HCEC 1CT (cell line): ENCODE data around the gene TLE1.
A peak's percentile ranks its signal among the peaks of the same experiment; 100 is the strongest.
"Not testable (repeated sequence)": the region's sequence is repeated elsewhere in the genome, so short reads cannot be mapped to it uniquely, and the experiment has no call there.

Source experiments
- DNase-seq: peaks from one replicate; pipeline ENCODE4 v3.0.0-alpha.2; 2017

Gene TLE1

GRCh38 chr9:81652058-81652687, 37.2 kb downstream of the TLE1 start:
- no peak for DNase-seq

DNA sequence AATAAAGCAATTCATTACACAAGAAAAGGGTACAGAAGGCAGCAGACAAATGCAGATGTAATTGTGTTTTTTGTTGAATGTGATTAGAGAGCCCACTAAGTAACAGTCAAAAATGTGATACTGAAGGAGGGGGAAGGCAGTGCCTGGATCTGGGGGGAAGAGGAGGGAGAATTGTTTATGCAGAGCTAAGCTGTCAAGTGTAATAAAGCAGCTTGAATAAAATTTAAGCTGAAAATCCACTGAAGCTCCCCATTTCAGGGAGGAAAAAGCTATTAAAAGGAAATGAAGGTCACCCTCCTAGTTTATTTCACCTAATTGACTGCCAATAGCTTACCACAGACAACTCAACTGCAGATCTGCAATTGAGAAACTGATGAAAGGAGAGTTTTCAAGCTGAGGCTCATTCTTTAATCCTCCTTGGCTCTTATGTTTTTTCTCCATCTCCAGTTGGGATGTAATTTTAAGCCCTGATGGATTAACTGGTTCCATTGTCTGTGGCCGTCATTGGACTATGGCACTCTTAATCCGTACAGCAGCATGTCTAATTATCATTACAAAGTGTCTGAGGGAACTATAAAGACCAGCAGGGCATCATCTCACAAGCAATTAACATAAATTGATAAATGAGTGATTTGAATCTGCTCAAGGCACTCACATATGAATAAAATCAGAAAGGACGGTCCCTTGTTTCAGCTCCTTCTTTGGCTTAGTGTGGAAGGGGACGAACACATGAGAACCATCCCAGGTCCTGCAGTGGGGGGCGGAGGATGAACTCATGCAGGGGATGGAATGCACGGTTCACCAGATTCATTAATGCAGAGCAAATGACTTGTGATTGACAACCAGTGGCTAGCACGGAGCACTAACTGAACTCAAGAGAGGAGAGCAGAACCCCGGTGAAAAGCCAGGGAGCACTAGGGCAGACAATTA, 38.5 kb downstream of the TLE1 start:
- no peak for DNase-seq

DNA sequence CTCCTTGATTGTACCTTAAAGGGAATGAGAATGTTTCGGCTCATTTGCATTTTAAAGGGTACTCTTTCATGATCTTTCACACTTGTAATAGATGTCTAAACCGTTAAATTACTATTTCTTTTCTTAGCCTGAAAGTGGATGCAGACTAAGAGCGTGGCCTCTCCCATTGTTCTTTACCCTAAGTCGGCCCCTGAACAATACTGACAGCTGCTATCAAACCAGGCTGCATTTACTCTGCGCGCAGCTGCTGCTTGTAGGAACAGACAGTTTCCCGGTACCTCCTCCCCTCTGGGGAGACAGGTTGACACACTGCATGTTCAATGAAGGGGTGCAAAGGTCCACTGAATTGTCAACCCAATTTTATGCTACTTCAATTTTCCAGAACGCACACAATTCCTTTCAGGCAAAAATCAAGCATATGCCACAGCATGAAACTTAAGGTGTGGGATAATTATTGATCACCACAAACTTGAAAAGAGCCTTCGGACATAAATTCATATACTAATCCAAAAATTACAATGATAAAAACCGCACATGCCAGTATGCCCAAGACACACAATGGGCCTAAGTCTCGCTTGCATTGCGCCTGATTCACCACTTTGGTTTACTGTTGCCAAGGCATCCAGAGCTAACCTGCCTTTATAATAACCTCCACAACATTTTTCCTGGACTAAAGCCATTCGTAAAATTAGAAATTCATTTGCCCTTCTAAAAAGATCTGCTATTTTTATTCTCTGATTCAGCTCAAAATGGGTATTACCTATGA, 39.7 kb downstream of the TLE1 start:
- no peak for DNase-seq

- no peak for DNase-seq
Observed at GRCh38 chr9:81648891-81649290, 40.5 kb downstream of the TLE1 start.

- DNase-seq, result no peak
Observed at GRCh38 chr9:81646337-81646736, 43.0 kb downstream of the TLE1 start.

GRCh38 chr9:81644513-81644912, 44.8 kb downstream of the TLE1 start:
- DNase-seq, result not testable (repeated sequence)

GRCh38 chr9:81637276-81637675, 52.1 kb downstream of the TLE1 start:
- DNase-seq, result no peak

DNA sequence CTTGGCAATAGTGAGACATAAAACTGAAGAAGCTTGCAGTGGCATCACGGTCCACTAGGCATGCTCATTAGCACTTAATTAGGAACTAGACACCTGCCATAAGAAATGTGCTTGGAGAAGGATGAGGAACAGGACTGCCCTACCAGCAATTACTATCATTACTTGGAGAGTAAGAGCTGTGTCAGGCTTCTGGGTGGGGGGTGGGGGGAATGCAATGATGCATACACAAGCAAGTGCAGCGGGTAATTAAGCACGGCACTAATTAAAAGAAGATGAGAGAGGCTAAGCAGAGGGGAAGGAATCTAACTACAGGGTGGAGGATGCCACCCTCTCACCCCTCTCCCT, 53.1 kb downstream of the TLE1 start:
- DNase-seq, result no peak

DNA sequence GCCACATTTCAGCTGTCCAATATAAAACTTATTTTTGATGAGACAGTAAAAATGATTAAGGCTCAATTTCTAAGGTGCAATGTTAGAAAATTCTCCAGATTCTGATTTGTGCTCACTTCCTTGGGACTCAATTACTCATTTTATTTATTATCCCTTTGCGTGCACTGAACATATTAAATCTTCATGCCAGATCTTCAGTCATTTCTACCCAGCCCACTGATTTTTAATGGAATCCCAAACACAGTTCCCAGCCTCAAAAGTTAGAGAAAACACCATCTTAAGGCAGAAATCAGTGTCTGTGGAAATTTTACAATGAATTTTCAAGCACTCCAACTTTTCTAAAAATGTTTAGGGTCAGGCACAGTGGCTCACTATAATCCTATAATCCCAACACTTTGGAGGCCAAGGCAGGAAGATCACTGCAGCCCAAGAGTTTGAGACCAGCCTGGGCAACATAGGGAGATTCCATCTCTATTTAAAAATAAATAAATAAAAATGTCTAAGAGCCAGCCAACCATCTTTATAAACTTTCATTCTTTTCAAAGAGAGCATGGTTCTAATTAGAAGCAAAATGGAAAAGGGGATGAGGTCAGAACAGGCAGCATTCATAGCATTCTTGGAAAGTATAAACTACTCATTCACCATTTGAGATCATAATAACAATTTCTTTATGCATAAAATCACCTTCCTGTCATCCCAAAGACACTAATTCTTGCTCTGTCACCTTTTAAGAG, 53.7 kb downstream of the TLE1 start:
- peak; percentile 37 for DNase-seq

DNA sequence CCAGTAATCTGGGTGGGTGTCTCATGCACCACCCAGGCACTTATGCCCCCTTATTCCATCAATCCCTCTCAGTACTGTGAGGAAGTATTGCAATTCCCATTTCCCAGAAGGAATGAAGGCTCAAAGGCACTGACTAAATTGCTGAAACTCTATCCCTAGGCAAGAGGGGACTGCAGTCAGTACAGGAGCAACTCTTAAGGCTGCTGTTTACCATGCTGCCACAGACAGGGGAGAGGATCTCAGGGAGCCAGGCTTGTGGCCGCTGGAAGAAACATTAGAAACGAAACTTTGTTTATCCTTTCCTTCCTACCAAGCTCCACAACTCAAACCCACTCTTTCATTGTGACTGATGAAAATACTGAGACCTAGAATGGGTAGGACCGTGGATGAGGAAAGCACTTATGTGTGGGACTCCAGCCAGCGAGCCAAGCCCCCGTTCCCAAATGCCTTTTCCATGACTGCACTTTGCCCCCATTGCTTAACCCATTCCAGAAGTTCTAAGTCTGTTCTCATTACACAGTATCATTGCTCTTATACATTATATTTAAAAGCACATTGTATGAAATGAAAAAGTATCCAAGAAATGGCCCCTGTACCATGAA, 54.3 kb downstream of the TLE1 start:
- peak; percentile 30 for DNase-seq

DNA sequence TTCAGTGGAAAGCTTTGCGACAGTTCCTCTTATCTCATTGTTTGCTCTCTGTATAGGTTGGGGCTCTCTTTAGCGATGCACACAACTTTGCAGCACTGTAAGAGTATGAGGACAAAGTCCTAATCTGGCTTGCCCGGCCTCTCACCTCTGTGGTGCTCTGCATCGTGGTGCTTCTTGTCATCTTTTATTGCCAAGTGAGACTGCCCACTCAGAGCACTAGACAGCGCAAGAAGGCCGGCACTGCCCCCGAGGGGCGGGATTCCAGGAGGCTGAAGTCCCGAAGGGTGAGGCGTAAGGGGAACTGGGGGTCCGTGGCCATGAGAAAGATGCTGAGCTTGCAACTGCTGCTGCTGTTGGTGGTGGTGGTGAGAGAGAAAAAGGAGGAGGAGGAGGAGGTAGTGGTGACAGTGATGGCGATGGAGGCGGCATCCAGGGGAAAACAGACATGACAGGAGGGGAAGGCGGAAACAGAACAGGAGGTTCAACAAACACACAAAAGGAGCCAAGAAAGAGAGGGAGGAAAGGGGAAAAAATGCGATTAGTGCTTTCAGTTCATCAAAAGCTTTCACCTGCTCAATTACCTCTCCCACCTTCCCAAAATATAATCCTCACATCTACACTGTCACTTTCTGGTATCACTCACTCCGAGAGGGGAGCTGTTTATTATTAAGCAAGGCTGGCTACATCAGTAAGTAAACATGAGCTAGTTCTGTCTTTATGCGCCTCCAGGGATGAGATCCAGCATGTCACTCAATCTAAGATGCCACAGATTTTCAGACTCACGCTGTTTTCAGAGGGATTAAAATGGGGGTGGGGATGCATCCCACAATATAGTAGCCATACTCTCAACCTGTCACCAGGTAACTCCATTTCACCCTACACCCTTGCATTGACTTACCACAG, 55.1 kb downstream of the TLE1 start:
- DNase-seq, result no peak

DNA sequence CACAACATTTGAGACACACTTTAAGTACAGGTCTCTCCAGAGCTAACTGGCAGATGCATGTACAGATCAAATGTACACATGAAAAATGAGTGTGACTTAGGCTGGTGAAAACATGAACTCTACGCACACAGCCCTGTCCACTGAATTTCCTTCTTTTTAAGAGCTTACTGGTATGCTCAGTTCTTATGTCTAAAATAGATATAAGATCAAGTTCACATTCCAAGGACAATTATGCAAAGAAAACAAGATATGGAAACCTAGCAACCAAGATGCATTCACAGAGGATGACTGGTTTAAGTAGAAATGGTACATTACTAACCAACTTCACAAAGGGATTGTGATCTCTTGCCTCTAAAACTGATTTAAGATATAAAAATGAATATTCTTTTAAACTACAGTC, 56.7 kb downstream of the TLE1 start:
- peak; percentile 6 for DNase-seq

- DNase-seq, result no peak
Observed at GRCh38 chr9:81631218-81631745, 58.1 kb downstream of the TLE1 start.

GRCh38 chr9:81629440-81629839, 59.9 kb downstream of the TLE1 start:
- no peak for DNase-seq

- DNase-seq, result no peak
Observed at GRCh38 chr9:81628897-81629296, 60.5 kb downstream of the TLE1 start.

DNA sequence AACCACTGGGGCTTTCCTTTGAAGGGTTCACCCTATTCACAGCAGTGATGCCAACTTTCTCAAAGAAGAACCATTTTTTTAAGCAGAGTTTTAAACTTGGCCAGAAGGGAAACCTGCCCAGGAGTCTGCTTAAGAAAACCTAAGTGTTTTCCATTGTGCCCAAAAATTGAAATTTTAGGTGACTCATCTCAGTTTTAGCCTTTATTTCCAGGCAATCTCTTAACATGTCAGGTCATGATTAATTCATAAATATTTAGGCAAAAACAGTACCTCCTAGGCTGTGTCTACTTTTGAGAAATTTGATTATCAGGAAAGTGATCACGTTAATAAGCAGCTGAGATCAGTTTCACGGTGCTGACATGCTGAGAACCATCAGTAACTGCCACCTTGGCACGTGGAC, 61.9 kb downstream of the TLE1 start:
- DNase-seq, result no peak

GRCh38 chr9:81626511-81626910, 62.8 kb downstream of the TLE1 start:
- peak; percentile 13 for DNase-seq

DNA sequence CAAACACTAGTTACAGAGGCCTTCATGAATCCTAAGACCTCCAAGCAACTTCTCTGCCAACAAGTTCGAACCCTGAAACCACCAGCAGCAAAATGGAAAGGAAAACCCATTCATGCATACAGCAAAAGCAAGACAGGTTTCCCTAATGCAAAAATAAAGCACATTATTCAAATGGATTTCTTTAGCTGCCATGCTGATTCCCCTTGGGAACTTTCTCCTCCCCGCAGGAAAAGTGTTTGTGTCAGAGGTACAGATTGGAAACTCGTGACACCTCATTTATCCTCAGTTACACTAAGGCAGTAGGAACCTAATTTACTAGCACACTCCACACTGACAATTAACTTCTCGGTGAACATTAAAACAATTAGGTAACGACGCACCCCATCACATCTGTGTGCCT, 63.4 kb downstream of the TLE1 start:
- no peak for DNase-seq

GRCh38 chr9:81623778-81624177, 65.6 kb downstream of the TLE1 start:
- DNase-seq, result no peak

GRCh38 chr9:81622471-81623255, 66.7 kb downstream of the TLE1 start:
- DNase-seq, result no peak
